G401.6 (cell line): ENCODE data around the gene PLP2.
"Not testable (repeated sequence)": the region's sequence is repeated elsewhere in the genome, so short reads cannot be mapped to it uniquely, and the experiment has no call there.

ENCODE experiments used
- FAIRE-seq: peaks from 2 replicates; lab custom pipeline; 2012; peaks lifted over from hg19 to GRCh38; lab: Jason Lieb, UNC

PLP2 gene

GRCh38 chrX:49163555-49164419, 7.9 kb upstream of the PLP2 start:
- FAIRE-seq = no peak

- FAIRE-seq = no peak
Measured at GRCh38 chrX:49164589-49165360, 6.9 kb upstream of the PLP2 start.

DNA sequence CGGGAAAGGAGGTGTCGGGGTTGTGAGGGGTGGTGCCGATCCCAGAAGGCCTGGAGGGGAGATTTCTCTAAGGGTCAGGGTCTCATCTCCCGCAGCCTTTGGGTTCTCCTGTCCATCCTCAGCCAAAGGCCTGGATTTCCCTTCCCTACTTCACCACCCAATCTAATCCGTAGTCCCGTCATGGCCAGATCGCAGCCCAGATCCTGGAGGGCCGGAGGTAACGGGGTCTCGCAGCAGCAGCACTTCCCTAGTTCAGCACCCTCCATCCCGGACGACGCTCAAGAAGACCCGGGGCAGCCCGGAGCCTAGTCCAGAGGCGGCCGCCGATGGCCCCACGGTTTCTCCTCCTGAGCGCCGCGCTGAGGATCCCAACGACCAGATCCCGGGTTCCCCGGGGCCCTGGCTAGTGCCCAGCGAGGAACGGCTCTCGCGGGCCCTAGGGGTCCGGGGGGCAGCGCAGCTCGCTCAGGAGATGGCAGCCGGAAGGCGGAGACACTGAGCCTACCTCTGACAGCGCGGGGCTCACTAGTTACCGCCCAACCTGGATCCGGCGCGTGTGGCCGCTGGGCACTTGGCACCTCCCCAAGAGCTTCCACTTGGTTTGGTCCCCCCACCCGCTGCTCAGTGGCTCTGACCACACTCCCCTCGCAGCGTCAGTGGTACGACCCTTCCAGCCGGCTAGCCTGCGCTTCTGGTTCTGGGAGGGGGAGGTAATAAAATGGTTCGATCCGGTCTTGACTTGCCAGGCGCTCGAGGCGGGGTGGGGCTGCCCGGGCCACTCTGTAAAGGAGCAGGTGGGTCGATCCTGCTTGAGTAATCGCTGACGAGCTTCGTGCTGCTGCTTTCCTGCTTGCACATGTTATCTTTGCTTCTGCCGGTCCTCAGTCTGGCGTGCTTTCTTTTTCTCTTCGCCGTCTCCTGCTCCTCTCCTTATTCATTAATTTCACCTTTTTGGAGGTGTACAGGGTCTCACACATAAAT, 5.5 kb upstream of the PLP2 start:
- FAIRE-seq = peak; percentile 97

- FAIRE-seq = no peak
Measured at GRCh38 chrX:49166914-49167739, 4.6 kb upstream of the PLP2 start.

GRCh38 chrX:49167740-49168108, 4.0 kb upstream of the PLP2 start:
- no peak for FAIRE-seq

DNA sequence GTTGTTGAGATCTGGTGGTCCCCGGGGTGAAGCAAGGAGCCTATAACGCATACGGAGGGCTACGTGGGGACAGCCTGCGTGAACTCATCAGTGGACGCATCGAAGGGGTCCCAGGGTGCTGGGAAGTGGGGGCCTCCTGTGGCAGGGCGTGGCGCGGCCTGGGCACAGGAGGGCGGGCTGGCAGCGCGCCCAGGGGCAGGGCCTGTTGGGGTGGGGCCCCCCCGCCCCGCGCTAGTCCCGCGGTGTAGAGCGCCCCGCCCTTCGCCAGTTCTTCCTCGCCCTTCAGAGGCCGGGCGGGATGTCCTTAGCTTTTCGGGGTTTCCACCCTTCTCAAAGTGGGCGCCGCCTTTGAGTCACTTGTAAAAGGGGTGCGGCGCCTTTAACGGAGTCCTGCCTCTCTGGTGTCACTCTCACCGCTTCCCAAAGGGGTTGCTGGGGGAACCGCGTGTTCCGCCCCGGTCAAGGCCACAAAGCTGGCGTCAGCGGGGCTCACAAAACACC, 632 bp downstream of the PLP2 start:
- no peak for FAIRE-seq

GRCh38 chrX:49173544-49173943, 1.8 kb downstream of the PLP2 start:
- not testable (repeated sequence) for FAIRE-seq

DNA sequence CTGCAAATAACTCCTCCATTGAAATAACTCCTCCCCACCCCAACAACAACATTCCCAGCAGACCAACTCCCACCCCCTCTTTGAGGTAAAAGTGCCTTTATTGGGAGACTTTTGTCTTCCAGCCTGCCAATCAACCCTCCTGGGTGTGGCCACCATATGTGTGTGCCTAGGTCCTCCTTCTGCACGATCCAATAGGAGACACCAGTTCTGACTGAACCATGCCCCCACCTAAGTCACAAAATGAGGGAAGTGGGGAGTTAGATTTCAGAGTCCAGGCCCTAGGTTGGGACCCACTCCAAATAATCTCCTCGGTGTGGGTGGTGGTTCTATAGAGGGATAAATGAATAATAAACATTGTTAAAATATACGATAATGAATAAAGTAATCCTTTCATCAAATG, 3.0 kb downstream of the PLP2 start:
- FAIRE-seq = peak; percentile 89

GRCh38 chrX:49175435-49176274, 4.0 kb downstream of the PLP2 start:
- no peak for FAIRE-seq

DNA sequence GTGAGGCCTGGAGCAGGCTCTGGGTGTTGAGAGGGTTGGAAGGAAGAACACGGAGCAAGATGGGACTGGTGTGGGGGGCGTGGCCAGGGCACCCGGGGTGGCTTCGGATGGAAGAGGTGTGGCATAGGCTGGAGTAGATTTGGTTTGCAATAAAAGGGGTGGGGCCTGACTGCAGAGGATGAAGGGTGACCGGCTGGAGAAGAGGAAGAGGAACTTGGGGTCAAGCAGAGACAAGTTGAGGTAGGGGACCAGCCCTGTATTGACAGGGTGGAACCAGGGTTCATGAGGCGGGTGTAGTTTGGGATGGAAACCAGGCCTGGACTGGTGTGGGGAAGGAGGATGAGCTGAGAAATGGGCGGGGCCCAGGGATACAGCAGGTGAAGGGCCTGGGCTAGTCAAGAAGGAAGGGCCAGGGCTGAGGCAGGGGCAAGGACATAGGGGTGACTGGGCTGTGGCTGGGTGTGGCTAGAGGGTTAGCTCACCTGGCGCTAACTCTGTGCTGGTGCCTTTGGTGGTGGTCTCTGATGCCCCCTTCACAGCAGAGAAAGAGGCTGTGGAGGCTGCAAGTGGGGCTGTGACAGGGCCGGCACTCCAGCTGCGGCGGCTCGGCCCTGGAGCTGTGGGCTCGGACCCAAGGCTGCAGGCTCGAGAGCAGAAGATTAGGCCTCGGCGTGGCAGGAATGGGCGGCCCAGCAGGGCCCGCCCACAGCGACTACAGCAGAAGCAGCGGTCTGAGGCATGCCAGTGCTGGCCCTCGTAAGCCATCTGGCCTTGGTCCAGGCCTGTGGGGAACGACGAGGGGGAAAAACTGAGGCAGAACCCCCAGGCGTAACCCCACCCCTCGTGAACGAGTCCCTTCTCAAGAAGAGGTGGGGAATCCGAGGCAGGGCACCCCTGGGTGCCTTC, 5.0 kb downstream of the PLP2 start:
- no peak for FAIRE-seq

GRCh38 chrX:49177338-49177833, 5.7 kb downstream of the PLP2 start:
- peak; percentile 85 for FAIRE-seq

GRCh38 chrX:49177873-49178480, 6.3 kb downstream of the PLP2 start:
- FAIRE-seq = no peak

DNA sequence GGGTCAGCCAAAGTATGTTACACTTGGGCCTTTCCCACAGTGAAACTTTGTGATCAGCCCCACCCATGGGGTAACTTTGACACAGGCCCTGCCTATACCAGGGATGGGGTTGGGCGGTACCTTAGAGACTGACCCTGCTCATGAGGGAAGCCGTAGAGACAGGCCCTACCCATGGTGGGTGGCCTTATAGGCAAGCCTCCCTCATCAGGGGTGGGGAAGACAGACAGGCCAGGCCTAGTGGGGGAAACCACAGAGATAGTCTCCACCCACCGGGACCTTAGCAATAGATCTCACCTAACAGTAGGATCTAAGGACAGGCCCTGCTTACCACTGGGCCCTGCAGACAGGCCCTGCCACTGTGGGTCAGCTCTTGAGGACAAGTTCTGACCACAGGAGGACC, 6.8 kb downstream of the PLP2 start:
- no peak for FAIRE-seq

DNA sequence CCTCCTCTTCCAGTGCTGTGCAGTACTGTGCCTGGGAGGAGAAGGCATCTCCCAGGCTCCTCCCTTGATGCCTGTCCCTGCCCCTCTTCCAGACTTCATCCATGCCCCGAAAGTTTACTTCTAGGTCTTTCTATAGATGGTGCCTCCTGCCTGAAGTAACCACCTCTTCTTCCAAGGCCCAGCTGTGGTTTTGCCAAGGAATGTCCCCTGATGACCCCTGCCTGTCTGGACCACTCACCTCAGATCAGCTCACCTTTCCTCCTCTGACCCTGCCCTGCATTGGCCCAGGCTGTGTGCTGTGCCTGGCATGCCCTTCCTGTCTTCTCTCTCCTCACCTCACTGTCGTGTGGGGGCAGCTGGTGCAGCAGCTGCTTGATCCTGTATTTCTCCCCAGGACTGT, 7.7 kb downstream of the PLP2 start:
- no peak for FAIRE-seq

GRCh38 chrX:49183701-49184281, 12.1 kb downstream of the PLP2 start:
- no peak for FAIRE-seq

DNA sequence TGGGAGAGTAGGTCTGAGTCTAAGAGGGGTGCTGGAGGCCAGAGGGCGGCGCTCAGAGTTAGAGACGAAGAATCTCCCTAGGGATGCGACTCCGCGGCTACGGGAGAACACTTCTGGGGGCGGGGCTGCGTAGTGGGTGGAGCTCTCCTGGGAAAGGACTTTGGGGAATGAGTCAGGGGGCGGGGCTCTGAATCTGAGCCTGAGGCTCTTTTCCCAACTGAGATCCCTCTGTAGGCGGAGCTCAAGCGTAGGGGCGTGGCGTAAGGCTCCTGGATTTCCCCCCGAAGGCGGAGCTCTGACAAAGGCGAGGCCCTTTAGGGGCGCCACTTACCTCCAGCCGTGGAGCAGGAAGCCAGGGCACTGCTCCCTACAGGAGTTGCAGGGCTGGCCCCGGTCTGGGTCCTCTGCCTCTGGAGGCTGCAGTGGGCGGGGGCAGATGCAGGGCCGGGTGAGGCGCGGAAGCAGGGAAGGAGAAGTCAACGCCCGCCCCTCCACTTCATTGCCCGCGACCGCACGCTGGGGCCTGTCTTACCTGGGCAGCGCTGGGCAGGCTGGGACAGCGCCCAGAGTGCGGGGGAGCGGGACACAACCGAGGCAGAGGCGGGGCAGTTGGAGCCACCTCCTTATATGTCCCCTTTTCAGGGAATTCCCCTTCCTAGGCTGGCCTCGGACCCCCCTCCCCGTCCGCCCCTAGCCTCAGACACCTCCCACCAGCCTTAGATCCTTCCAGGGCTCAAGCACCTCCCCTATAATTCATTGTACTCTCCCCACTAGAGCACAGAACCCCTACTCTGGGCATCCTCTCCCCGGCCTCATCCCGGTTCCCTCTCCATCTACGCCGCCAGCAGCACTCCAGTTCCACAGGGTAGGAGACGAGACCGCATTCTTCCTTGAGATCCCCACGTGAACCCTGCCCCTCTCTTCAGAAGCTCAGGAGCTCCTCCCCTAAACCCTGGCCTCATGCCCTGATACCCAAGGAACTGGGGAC, 12.9 kb downstream of the PLP2 start:
- peak; percentile 100 for FAIRE-seq
